ENCODE data around the gene CD300LF. TPM values are rescaled to one million over a fixed set of nuclear protein-coding genes. Genes with fewer than 3 reads are reported as not detected.

The CD300LF gene
- total RNA-seq, 1 donor from 2014 or later, result 0.49 TPM

GRCh38 chr17:74759243-74759801, 46.6 kb upstream of the CD300LF start:
- H3K27ac ChIP-seq, result peak overlapping the region; percentile 85
- peaks cover 85% of the 10 kb centered on the region for H3K4me1 ChIP-seq
- intact Hi-C loops (cut with DNase I), result no loop called here
- no peaks in the 10 kb centered on the region for H3K36me3 ChIP-seq
- DNase-seq (ENCODE audit: extremely low spot score in 2 of 2), result no peak
- no peak overlapping the region for H3K4me3 ChIP-seq
- no peaks in the 10 kb centered on the region for H3K9me3 ChIP-seq
- no peaks in the 10 kb centered on the region for H3K27me3 ChIP-seq
- no peak for TF ChIP-seq CTCF (IDR thresholded peaks at IDR 0.05)
- TF ChIP-seq POLR2AphosphoS5 (IDR thresholded peaks at IDR 0.05; ENCODE audit: insufficient read depth in 1 of 2, low read depth in 1 of 2), result no peak
- no peak for TF ChIP-seq POLR2A (IDR thresholded peaks at IDR 0.05)

- DNase-seq (ENCODE audit: extremely low spot score in 2 of 2), result no peak
- peak overlapping the region in 1 of 2 donors; percentile 13 for H3K4me3 ChIP-seq
Observed at GRCh38 chr17:74758848-74759168, 46.1 kb upstream of the CD300LF start.

GRCh38 chr17:74757931-74758847, 45.5 kb upstream of the CD300LF start:
- Histone ChIP-seq H3K9me3 (no peaks in the 10 kb centered on the region), H3K36me3 (no peaks in the 10 kb centered on the region), H3K27ac (peak overlapping the region; percentile 85), H3K4me3 (peak overlapping the region in 1 of 2 donors; percentile 13), H3K4me1 (peaks cover 83% of the 10 kb centered on the region), H3K27me3 (no peaks in the 10 kb centered on the region)
- intact Hi-C loops (cut with DNase I), result no loop called here
- TF ChIP-seq POLR2A (IDR thresholded peaks at IDR 0.05), result no peak
- TF ChIP-seq POLR2AphosphoS5 (IDR thresholded peaks at IDR 0.05; ENCODE audit: insufficient read depth in 1 of 2, low read depth in 1 of 2), result no peak
- TF ChIP-seq CTCF (IDR thresholded peaks at IDR 0.05), result no peak
- DNase-seq (ENCODE audit: extremely low spot score in 2 of 2), result no peak

More at GRCh38 chr17:74758848-74759168, 46.1 kb upstream of the CD300LF start:
- Histone ChIP-seq H3K36me3 (no peaks in the 10 kb centered on the region), H3K27me3 (no peaks in the 10 kb centered on the region), H3K27ac (peak overlapping the region; percentile 85), H3K9me3 (no peaks in the 10 kb centered on the region), H3K4me1 (peaks cover 85% of the 10 kb centered on the region)
- TF ChIP-seq CTCF (IDR thresholded peaks at IDR 0.05) (no peak), POLR2A (IDR thresholded peaks at IDR 0.05) (no peak), POLR2AphosphoS5 (IDR thresholded peaks at IDR 0.05; ENCODE audit: insufficient read depth in 1 of 2, low read depth in 1 of 2) (no peak)
- intact Hi-C loops (cut with DNase I), result no loop called here

GRCh38 chr17:74757502-74757901, 44.8 kb upstream of the CD300LF start:
- intact Hi-C loops (cut with DNase I), result no loop called here
- TF ChIP-seq POLR2A (IDR thresholded peaks at IDR 0.05) (no peak), POLR2AphosphoS5 (IDR thresholded peaks at IDR 0.05; ENCODE audit: insufficient read depth in 1 of 2, low read depth in 1 of 2) (no peak), CTCF (IDR thresholded peaks at IDR 0.05) (no peak)
- no peaks in the 10 kb centered on the region for H3K9me3 ChIP-seq
- H3K4me1 ChIP-seq, result peaks cover 83% of the 10 kb centered on the region
- DNase-seq (ENCODE audit: extremely low spot score in 2 of 2), result no peak
- no peaks in the 10 kb centered on the region for H3K27me3 ChIP-seq
- peak overlapping the region; percentile 85 for H3K27ac ChIP-seq
- no peaks in the 10 kb centered on the region for H3K36me3 ChIP-seq
- H3K4me3 ChIP-seq, result no peak overlapping the region

GRCh38 chr17:74756891-74757290, 44.2 kb upstream of the CD300LF start:
- Histone ChIP-seq H3K4me1 (peaks cover 85% of the 10 kb centered on the region), H3K27ac (peak overlapping the region; percentile 85), H3K4me3 (no peak overlapping the region), H3K9me3 (no peaks in the 10 kb centered on the region), H3K27me3 (no peaks in the 10 kb centered on the region), H3K36me3 (no peaks in the 10 kb centered on the region)
- TF ChIP-seq POLR2AphosphoS5 (IDR thresholded peaks at IDR 0.05; ENCODE audit: insufficient read depth in 1 of 2, low read depth in 1 of 2) (no peak), CTCF (IDR thresholded peaks at IDR 0.05) (no peak), POLR2A (IDR thresholded peaks at IDR 0.05) (no peak)
- DNase-seq (ENCODE audit: extremely low spot score in 2 of 2), result no peak
- intact Hi-C loops (cut with DNase I), result no loop called here
